ENCODE measurements around the gene PIGZ. TPM values are rescaled to one million over a fixed set of nuclear protein-coding genes. Genes with fewer than 3 reads are reported as not detected.

PIGZ gene
- total RNA-seq, 6 donors from 2014 or later, result 3.4 to 16.8 (median 7.3) TPM

GRCh38 chr3:197001972-197002700 is 33.5 kb upstream of the PIGZ start:
- Histone ChIP-seq H3K4me1 (peaks cover 5 to 23% (median 10%) of the 10 kb centered on the region in 4 donors), H3K27ac (peak overlapping the region; percentile 70 to 84 (median 78)), H3K4me3 (peak overlapping the region; percentile 53 to 70 (median 68)), H3K9me3 (no peaks in the 10 kb centered on the region), H3K27me3 (no peaks in the 10 kb centered on the region), H3K36me3 (no peaks in the 10 kb centered on the region)
- 29 to 30% methylated on average over 16 to 35 of the region's 55 CpGs for WGBS, 2 donors
- no peak for TF ChIP-seq POLR2AphosphoS5 (IDR thresholded peaks at IDR 0.05)
- TF ChIP-seq POLR2A (IDR thresholded peaks at IDR 0.05), result no peak
- TF ChIP-seq CTCF (IDR thresholded peaks at IDR 0.05), result no peak
- no peak for TF ChIP-seq EP300 (IDR thresholded peaks at IDR 0.05)
- ATAC-seq (ENCODE audit: low FRiP score in 2 of 2) (peak in 1 of 2 donors; percentile 38), DNase-seq (peak in 1 of 2 donors; percentile 89)

- DNase-seq, result no peak
- TF ChIP-seq POLR2A (IDR thresholded peaks at IDR 0.05) (no peak), CTCF (IDR thresholded peaks at IDR 0.05) (no peak)
- Histone ChIP-seq H3K27me3 (no peaks in the 10 kb centered on the region), H3K36me3 (no peaks in the 10 kb centered on the region), H3K4me1 (peaks cover 5 to 23% (median 10%) of the 10 kb centered on the region in 4 donors), H3K4me3 (peak overlapping the region in 2 of 4 donors; percentile 67 to 70), H3K9me3 (no peaks in the 10 kb centered on the region), H3K27ac (peak overlapping the region in 3 of 4 donors; percentile 70 to 84 (median 81))
- 91 to 94% methylated on average over 19 to 20 of the region's 20 CpGs for WGBS, 2 donors
- no peak for ATAC-seq (ENCODE audit: low FRiP score in 2 of 2)
These were observed 32.7 kb upstream of the PIGZ start for GRCh38 chr3:197001106-197001971.

- no peaks in the 10 kb centered on the region for H3K9me3 ChIP-seq
- DNase-seq, result no peak
- H3K36me3 ChIP-seq, result no peaks in the 10 kb centered on the region
- H3K4me3 ChIP-seq, result no peak overlapping the region
- no peak overlapping the region for H3K27ac ChIP-seq
- WGBS, 2 donors, result 83 to 93% methylated on average over 3 to 5 of the region's 5 CpGs
- ATAC-seq (ENCODE audit: low FRiP score in 2 of 2), result no peak
- peaks cover 5 to 23% (median 10%) of the 10 kb centered on the region in 4 donors for H3K4me1 ChIP-seq
- no peaks in the 10 kb centered on the region for H3K27me3 ChIP-seq
- TF ChIP-seq POLR2AphosphoS5 (IDR thresholded peaks at IDR 0.05) (no peak), CTCF (IDR thresholded peaks at IDR 0.05) (no peak), POLR2A (IDR thresholded peaks at IDR 0.05) (no peak), EP300 (IDR thresholded peaks at IDR 0.05) (no peak)
These were observed 31.6 kb upstream of the PIGZ start for GRCh38 chr3:197000211-197000610.

GRCh38 chr3:196998966-196999760 is 30.5 kb upstream of the PIGZ start:
- Histone ChIP-seq H3K27ac (no peak overlapping the region), H3K9me3 (no peaks in the 10 kb centered on the region), H3K4me1 (peaks cover 5 to 19% (median 10%) of the 10 kb centered on the region in 4 donors), H3K27me3 (no peaks in the 10 kb centered on the region), H3K4me3 (no peak overlapping the region), H3K36me3 (no peaks in the 10 kb centered on the region)
- ATAC-seq (ENCODE audit: low FRiP score in 2 of 2) (no peak), DNase-seq (no peak)
- 92 to 93% methylated on average over 21 of the region's 21 CpGs for WGBS, 2 donors
- no peak for TF ChIP-seq POLR2A (IDR thresholded peaks at IDR 0.05)
- no peak for TF ChIP-seq CTCF (IDR thresholded peaks at IDR 0.05)
- no peak for TF ChIP-seq EP300 (IDR thresholded peaks at IDR 0.05)
- TF ChIP-seq POLR2AphosphoS5 (IDR thresholded peaks at IDR 0.05), result no peak
